Endodermal cell (in vitro differentiated cells): ENCODE data around the gene SYT5. TPM values are rescaled to one million over a fixed set of nuclear protein-coding genes. Genes with fewer than 3 reads are reported as not detected.

ENCODE experiments used
- DNase-seq: peaks from one replicate; pipeline ENCODE4 v3.0.0-alpha.2; 2017
- H3K27ac ChIP-seq: 2 replicates; pipeline ENCODE4 v1.5.1; 2013; ENCODE audit warnings: mild to moderate bottlenecking, low read depth, low read length, moderate library complexity
- H3K27me3 ChIP-seq: 2 replicates; pipeline ENCODE4 v1.6.1; 2013; ENCODE audit warnings: mild to moderate bottlenecking, low read length, moderate library complexity; ENCODE audit not compliant: insufficient read depth, control insufficient read depth, poor library complexity, severe bottlenecking
- H3K36me3 ChIP-seq: 2 replicates; pipeline ENCODE4 v1.7.0; 2013; ENCODE audit warnings: mild to moderate bottlenecking, low read length, moderate library complexity; ENCODE audit not compliant: control insufficient read depth, insufficient read depth
- H3K4me1 ChIP-seq: one replicate; pipeline ENCODE4 v1.7.0; 2013; ENCODE audit warnings: low read length; ENCODE audit not compliant: control insufficient read depth, insufficient read depth
- H3K4me3 ChIP-seq: 2 replicates; pipeline ENCODE4 v1.5.1; 2013; ENCODE audit warnings: mild to moderate bottlenecking, low read length, moderate library complexity
- H3K9ac ChIP-seq: 2 replicates; pipeline ENCODE4 v1.6.1; 2013; ENCODE audit warnings: mild to moderate bottlenecking, low read length, moderate library complexity; ENCODE audit not compliant: poor library complexity, severe bottlenecking; ENCODE audit errors: extremely low read depth
- H3K9me3 ChIP-seq: 2 replicates; pipeline ENCODE4 v1.6.1; 2013; ENCODE audit warnings: mild to moderate bottlenecking, low read length, moderate library complexity; ENCODE audit not compliant: control insufficient read depth
- H3K27ac Mint-ChIP-seq: 2 replicates; pipeline ENCODE4 v1.8.0; 2020; ENCODE audit warnings: mixed read lengths
- H3K27me3 Mint-ChIP-seq: 2 replicates; pipeline ENCODE4 v1.8.0; 2021; ENCODE audit warnings: mild to moderate bottlenecking, mixed read lengths; ENCODE audit not compliant: insufficient read depth
- H3K36me3 Mint-ChIP-seq: 2 replicates; pipeline ENCODE4 v1.8.0; 2020; ENCODE audit warnings: low read depth, mixed read lengths
- H3K4me1 Mint-ChIP-seq: 2 replicates; pipeline ENCODE4 v1.8.0; 2020; ENCODE audit warnings: mixed read lengths
- H3K4me3 Mint-ChIP-seq: 2 replicates; pipeline ENCODE4 v1.8.0; 2020; ENCODE audit warnings: mild to moderate bottlenecking, moderate library complexity, mixed read lengths
- H3K9me3 Mint-ChIP-seq: 2 replicates; pipeline ENCODE4 v1.8.0; 2020; ENCODE audit warnings: mild to moderate bottlenecking, mixed read lengths
- CTCF ChIP-seq: fragments of 200-600 bp; sonication (generic); conservative IDR thresholded peaks from 2 replicates; pipeline ENCODE4 v1.5.0; 2021; ENCODE audit warnings: antibody characterized with exemption, mild to moderate bottlenecking
- WGBS, 2 experiments: methylation state at CpG; one replicate each; pipeline versions ENCODE4 v1.1.5 to v1.1.7; 2013; ENCODE audit warnings: missing lambda C conversion rate in 2 of 2, mixed read lengths in 1 of 2; ENCODE audit not compliant: insufficient coverage in 1 of 2, insufficient read length in 1 of 2; 5-methylcytosine and 5-hydroxymethylcytosine counted together
- microRNA-seq: library from miRNA; unstranded; fragments of <30 nt; microRNA quantifications from one replicate; pipeline ENCODE4 v1.2.0, GENCODE V29; 2020; ENCODE audit warnings: borderline microRNAs expressed
- total RNA-seq, 2 donors: library from RNA; stranded (reverse); fragmentation: NEBNext Ultra II Directional in 1 of 2; extraction: Animal tissue kit (Norgen Biotek cat#: 25700) in 1 of 2; gene quantifications; 2 replicates in 1 of 2; 3 replicates in 1 of 2; pipeline ENCODE4 v1.2.1, GENCODE V29; 2021

Gene SYT5
- total RNA-seq, 2 donors from 2014 or later, result not detected

GRCh38 chr19:55131421-55131820 lies 48.7 kb downstream of the SYT5 start:
- H3K4me3 Mint-ChIP-seq, result no peak overlapping the region
- H3K4me1 Mint-ChIP-seq, result no peaks in the 10 kb centered on the region
- Histone ChIP-seq H3K9ac (no peak overlapping the region), H3K36me3 (no peaks in the 10 kb centered on the region), H3K27me3 (no peaks in the 10 kb centered on the region), H3K4me3 (no peak overlapping the region), H3K27ac (no peak overlapping the region), H3K4me1 (no peaks in the 10 kb centered on the region), H3K9me3 (no peaks in the 10 kb centered on the region)
- no peak overlapping the region for H3K27ac Mint-ChIP-seq
- H3K36me3 Mint-ChIP-seq, result no peaks in the 10 kb centered on the region
- H3K9me3 Mint-ChIP-seq, result no peaks in the 10 kb centered on the region
- WGBS, 2 experiments, result 94 to 97% methylated on average over 14 to 15 of the region's 16 CpGs
- DNase-seq, result no peak
- peaks cover 9% of the 10 kb centered on the region for H3K27me3 Mint-ChIP-seq
- no peak for TF ChIP-seq CTCF

Small RNAs within 50 kb of the gene (microRNA-seq; reads per million reads assigned to microRNA genes)
- not detected for gene MIR7975

Other genes with a start within 250 kb of the SYT5 start
- 1 to 10 TPM in 1 of 2 donors, under 1 TPM in 1; 0.93 to 1.0 TPM for gene NLRP7, start 232.8 kb downstream of the SYT5 start, total RNA-seq
- 100 to 1,000 TPM in 1 of 2 donors, 10 to 100 TPM in 1; 11.4 to 130 TPM for gene NLRP2, start 213.9 kb downstream of the SYT5 start, total RNA-seq
- gene GP6, start 142.0 kb downstream of the SYT5 start, total RNA-seq, result under 1 TPM in 1 of 2 donors, not detected in 1; 0.22 TPM
- 10 to 100 TPM; 20.6 to 39.0 TPM for gene RDH13, start 117.1 kb downstream of the SYT5 start, total RNA-seq
- 10 to 100 TPM; 29.4 to 52.8 TPM for gene EPS8L1, start 104.4 kb downstream of the SYT5 start, total RNA-seq
- 100 to 1,000 TPM in 1 of 2 donors, 10 to 100 TPM in 1; 98.2 to 107 TPM for gene PPP1R12C, start 62.7 kb downstream of the SYT5 start, total RNA-seq
- gene TNNT1, start 31.1 kb downstream of the SYT5 start, total RNA-seq, result 10 to 100 TPM; 22.9 to 66.7 TPM
- gene TNNI3, start 22.6 kb downstream of the SYT5 start, total RNA-seq, result 10 to 100 TPM in 1 of 2 donors, 1 to 10 TPM in 1; 9.8 to 14.2 TPM
- gene DNAAF3, start 13.7 kb downstream of the SYT5 start, total RNA-seq, result 1 to 10 TPM; 5.9 to 9.5 TPM
- gene PTPRH, start 29.2 kb upstream of the SYT5 start, total RNA-seq, result not detected
- gene TMEM86B, start 48.5 kb upstream of the SYT5 start, total RNA-seq, result 1 to 10 TPM; 2.9 to 5.9 TPM
- gene PPP6R1, start 78.7 kb upstream of the SYT5 start, total RNA-seq, result 10 to 100 TPM; 74.8 to 79.9 TPM
- gene HSPBP1, start 99.8 kb upstream of the SYT5 start, total RNA-seq, result 10 to 100 TPM; 43.7 to 48.5 TPM
- 10 to 100 TPM; 75.9 to 91.4 TPM for gene BRSK1, start 103.7 kb upstream of the SYT5 start, total RNA-seq
- gene TMEM150B, start 145.1 kb upstream of the SYT5 start, total RNA-seq, result under 1 TPM; 0.73 to 0.95 TPM
- 10 to 100 TPM; 73.1 to 80.6 TPM for gene KMT5C, start 159.6 kb upstream of the SYT5 start, total RNA-seq
- under 1 TPM; 0.75 to 0.84 TPM for gene COX6B2, start 174.4 kb upstream of the SYT5 start, total RNA-seq
- under 1 TPM; 0.09 to 0.11 TPM for gene GARIN5B, start 183.0 kb upstream of the SYT5 start, total RNA-seq
- 1 to 10 TPM in 1 of 2 donors, under 1 TPM in 1; 0.91 to 1.7 TPM for gene IL11, start 190.2 kb upstream of the SYT5 start, total RNA-seq
- 1 to 10 TPM in 1 of 2 donors, not detected in 1; 1.2 TPM for gene TMEM190, start 196.5 kb upstream of the SYT5 start, total RNA-seq
- 1 to 10 TPM; 3.9 to 4.4 TPM for gene TMEM238, start 204.0 kb upstream of the SYT5 start, total RNA-seq
- 1,000 to 10,000 TPM; 1,672 to 1,902 TPM for gene RPL28, start 205.6 kb upstream of the SYT5 start, total RNA-seq
- gene UBE2S, start 227.5 kb upstream of the SYT5 start, total RNA-seq, result 100 to 1,000 TPM; 202 to 246 TPM